22Rv1 (cell line): ENCODE measurements around the gene MEF2D.

ENCODE experiments used
- ZFX ChIP-seq: fragments of 450-650 bp; IDR thresholded peaks from 2 replicates; pipeline ENCODE4 v1.6.1; 2017; ENCODE audit warnings: antibody characterized with exemption, borderline replicate concordance
- TF ChIP-seq, protein P1 (sequence below): fragments of 450-650 bp; IDR thresholded peaks from 2 replicates; pipeline ENCODE4 v1.5.1; 2017; ENCODE audit warnings: mild to moderate bottlenecking

DNA sequence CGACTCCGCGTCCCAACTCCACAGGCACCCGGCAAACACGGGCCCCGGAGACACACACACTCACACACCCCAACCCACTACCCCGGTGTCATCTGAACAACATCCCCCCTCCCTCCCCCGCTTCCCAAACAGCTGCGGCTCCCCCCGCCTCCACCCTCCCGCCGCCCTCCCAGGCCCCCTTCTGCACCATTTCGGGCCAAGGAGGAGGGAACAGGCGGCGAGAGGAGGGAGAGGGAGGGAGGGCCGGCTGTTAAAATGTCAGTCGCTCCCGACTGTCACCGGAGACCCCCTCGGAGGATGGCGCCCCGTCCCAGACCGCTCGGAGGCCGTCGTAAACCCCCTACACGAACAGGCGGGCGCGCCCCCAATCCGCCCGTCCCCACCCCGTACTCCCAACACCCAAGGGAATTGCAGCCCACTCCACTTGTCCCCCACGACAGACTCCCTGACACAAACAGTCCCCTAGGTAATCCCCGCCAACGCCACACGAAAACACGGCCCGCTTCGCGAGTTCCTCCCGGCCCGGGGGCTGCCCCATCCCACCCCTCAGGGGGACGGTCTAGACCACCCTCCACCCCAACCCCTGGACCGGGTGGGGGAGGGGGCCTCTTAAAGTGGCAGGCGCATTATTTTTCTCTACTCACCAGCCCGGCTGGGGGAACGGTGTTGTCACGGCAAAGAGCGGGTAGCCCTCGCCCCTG is 583 bp downstream of the MEF2D start:
- TF ChIP-seq, protein P1, sequence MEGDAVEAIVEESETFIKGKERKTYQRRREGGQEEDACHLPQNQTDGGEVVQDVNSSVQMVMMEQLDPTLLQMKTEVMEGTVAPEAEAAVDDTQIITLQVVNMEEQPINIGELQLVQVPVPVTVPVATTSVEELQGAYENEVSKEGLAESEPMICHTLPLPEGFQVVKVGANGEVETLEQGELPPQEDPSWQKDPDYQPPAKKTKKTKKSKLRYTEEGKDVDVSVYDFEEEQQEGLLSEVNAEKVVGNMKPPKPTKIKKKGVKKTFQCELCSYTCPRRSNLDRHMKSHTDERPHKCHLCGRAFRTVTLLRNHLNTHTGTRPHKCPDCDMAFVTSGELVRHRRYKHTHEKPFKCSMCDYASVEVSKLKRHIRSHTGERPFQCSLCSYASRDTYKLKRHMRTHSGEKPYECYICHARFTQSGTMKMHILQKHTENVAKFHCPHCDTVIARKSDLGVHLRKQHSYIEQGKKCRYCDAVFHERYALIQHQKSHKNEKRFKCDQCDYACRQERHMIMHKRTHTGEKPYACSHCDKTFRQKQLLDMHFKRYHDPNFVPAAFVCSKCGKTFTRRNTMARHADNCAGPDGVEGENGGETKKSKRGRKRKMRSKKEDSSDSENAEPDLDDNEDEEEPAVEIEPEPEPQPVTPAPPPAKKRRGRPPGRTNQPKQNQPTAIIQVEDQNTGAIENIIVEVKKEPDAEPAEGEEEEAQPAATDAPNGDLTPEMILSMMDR, result no peak
- no peak for TF ChIP-seq ZFX
